Hepatocyte (in vitro differentiated cells): ENCODE measurements around the gene MAGI2.

Experiments
- EZH2phosphoT487 ChIP-seq: fragments of 200-600 bp; sonication (generic); IDR thresholded peaks from one replicate; pipeline ENCODE4 v1.6.1; 2018; ENCODE audit warnings: antibody characterized with exemption, mild to moderate bottlenecking, low read depth, moderate library complexity; ENCODE audit not compliant: unreplicated experiment, severe bottlenecking
- TF ChIP-seq, protein P1 (sequence below): fragments of 200-600 bp; sonication (generic); IDR thresholded peaks from 2 replicates; pipeline ENCODE4 v1.5.1; 2016; ENCODE audit warnings: antibody characterized with exemption, mild to moderate bottlenecking; ENCODE audit not compliant: poor library complexity

DNA sequence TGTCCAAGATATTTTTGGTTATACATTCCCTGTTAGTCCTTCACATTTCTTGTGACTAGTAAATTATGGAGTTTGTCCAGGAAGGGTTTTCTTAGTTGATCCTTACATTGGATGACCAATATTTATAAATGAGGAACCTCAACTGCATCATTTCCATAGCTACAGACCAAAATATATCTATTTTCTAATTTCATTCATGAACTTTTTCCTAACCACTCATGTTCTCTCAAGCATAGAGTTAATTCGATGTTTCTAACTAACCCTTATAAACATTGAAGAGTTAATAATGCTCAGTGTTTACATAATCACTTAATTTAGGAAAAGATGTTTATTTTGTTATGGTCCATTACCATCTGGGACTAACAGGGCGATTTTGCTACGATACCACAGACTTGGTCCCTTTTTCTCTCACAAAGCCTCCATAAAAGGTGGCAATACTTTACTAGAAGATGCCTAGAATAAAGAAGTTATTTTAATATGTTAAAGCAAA is 591.0 kb downstream of the MAGI2 start:
- TF ChIP-seq, protein P1, sequence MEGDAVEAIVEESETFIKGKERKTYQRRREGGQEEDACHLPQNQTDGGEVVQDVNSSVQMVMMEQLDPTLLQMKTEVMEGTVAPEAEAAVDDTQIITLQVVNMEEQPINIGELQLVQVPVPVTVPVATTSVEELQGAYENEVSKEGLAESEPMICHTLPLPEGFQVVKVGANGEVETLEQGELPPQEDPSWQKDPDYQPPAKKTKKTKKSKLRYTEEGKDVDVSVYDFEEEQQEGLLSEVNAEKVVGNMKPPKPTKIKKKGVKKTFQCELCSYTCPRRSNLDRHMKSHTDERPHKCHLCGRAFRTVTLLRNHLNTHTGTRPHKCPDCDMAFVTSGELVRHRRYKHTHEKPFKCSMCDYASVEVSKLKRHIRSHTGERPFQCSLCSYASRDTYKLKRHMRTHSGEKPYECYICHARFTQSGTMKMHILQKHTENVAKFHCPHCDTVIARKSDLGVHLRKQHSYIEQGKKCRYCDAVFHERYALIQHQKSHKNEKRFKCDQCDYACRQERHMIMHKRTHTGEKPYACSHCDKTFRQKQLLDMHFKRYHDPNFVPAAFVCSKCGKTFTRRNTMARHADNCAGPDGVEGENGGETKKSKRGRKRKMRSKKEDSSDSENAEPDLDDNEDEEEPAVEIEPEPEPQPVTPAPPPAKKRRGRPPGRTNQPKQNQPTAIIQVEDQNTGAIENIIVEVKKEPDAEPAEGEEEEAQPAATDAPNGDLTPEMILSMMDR = no peak
- TF ChIP-seq EZH2phosphoT487 = no peak
